ENCODE results near the gene BCL11B. TPM values are rescaled to one million over a fixed set of nuclear protein-coding genes. Genes with fewer than 3 reads are reported as not detected.

Gene BCL11B
- total and polyA plus RNA-seq, 9 of the 15 experiments (the other 6 are each of a cell fraction or from before 2014, with no cell fraction given) = 0.09 TPM; not detected in 8

GRCh38 chr14:99157246-99157645, 114.8 kb downstream of the BCL11B start:
- no peaks in the 10 kb centered on the region for H3K9me3 ChIP-seq (replicated peaks; ENCODE audit: control insufficient read depth, insufficient read depth, low read depth, low read length)
- intact Hi-C loops (cut with micrococcal nuclease) = no loop called here
- TF ChIP-seq MAFF (IDR thresholded peaks at IDR 0.05; ENCODE audit: low read length) = no peak
- TF ChIP-seq PHTF2 (CRISPR knock-in tag; IDR thresholded peaks at IDR 0.05) = no peak
- no peak for TF ChIP-seq NBN (IDR thresholded peaks at IDR 0.05; ENCODE audit: low read depth)
- TF ChIP-seq TAL1 (IDR thresholded peaks at IDR 0.05) = no peak
- TF ChIP-seq EP300 (IDR thresholded peaks at IDR 0.05; ENCODE audit: low read length) = no peak
- no peak for TF ChIP-seq ZNF324 (CRISPR knock-in tag; IDR thresholded peaks at IDR 0.05)
- TF ChIP-seq BCL6 (CRISPR knock-in tag; IDR thresholded peaks at IDR 0.05) = no peak
- TF ChIP-seq ZNF507 (tag; conservative IDR thresholded peaks at IDR 0.05) = no peak
- no peak for TF ChIP-seq ZBTB5 (IDR thresholded peaks at IDR 0.05)
- FAIRE-seq = no peak
- H3K4me3 ChIP-seq = no peak overlapping the region
- no peaks in the 10 kb centered on the region for H3K9me1 ChIP-seq (ENCODE audit: control insufficient read depth, insufficient read depth, low read length)
- ChIA-PET CTCF (ENCODE audit: low intra/inter-chr PET ratio) (no interaction called here), POLR2A (no interaction called here)
- H3K4me2 ChIP-seq (ENCODE audit: insufficient read depth, low read length) = no peak overlapping the region
- no peak for ATAC-seq
- no TSS peak for BruUV-seq (replicated peaks)
- no peaks in the 10 kb centered on the region for H3K27me3 ChIP-seq (ENCODE audit: control insufficient read depth in 2 of 2, insufficient read depth in 2 of 2, low read length in 2 of 2)
- WGBS (ENCODE audit: insufficient coverage, low coverage, missing lambda C conversion rate) = 2% methylated on average over 8 of the region's 8 CpGs
- no peak for DNase-seq (ENCODE audit: extremely low read depth in 1 of 4, low spot score in 3 of 4)
- no peak overlapping the region for H2AFZ ChIP-seq (ENCODE audit: low read depth, low read length)
- H3K9ac ChIP-seq (ENCODE audit: insufficient read depth in 1 of 2, low read depth in 2 of 2, low read length in 2 of 2) = no peak overlapping the region
- no peaks in the 10 kb centered on the region for H3K79me2 ChIP-seq (ENCODE audit: control insufficient read depth, insufficient read depth, low read length)
- H3K4me1 ChIP-seq (replicated peaks in 1 of 2; ENCODE audit: control insufficient read depth in 2 of 2, insufficient read depth in 2 of 2, low read length in 2 of 2) = no peaks in the 10 kb centered on the region
- H3K36me3 ChIP-seq (ENCODE audit: control insufficient read depth, insufficient read depth, low read length) = no peaks in the 10 kb centered on the region
- no peaks in the 10 kb centered on the region for H4K20me1 ChIP-seq (replicated peaks; ENCODE audit: control insufficient read depth, insufficient read depth, low read length)
- in situ Hi-C loops (cut with MboI) = no loop called here
- H3K27ac ChIP-seq (ENCODE audit: extremely low read depth, low read depth, low read length) = no peak overlapping the region
